HepG2 (cell line): ENCODE results near the gene DUSP22. TPM values are rescaled to one million over a fixed set of nuclear protein-coding genes. Genes with fewer than 3 reads are reported as not detected.

Experiments
- ATAC-seq: fragments of 200-7000 bp; cut with Tn5 transposase; 3 replicates; pipeline ENCODE4 v1.9.1; 2020; ENCODE audit warnings: mild to moderate bottlenecking, moderate library complexity
- BruUV-seq: library from RNA; stranded (reverse); fragments of 400-500 nt; replicated peaks from 2 replicates; lab custom pipeline; 2021; lab: Mats Ljungman, UMichigan
- CTCF ChIA-PET: fragments of 300-600 bp; formaldehyde crosslinking; extraction: SDS; loops from one replicate; lab custom pipeline; 2021; ENCODE audit warnings: low total read pairs, inconsistent platforms, low intra/inter-chr PET ratio; lab: Yijun Ruan, JAX
- POLR2A ChIA-PET: fragments of 350-600 bp; sonication (Branson Sonifier 250); formaldehyde crosslinking; loops from one replicate; lab custom pipeline; 2020; ENCODE audit warnings: antibody characterized with exemption, inconsistent platforms; lab: Yijun Ruan, JAX
- DNase-seq: peaks from one replicate; pipeline ENCODE4 v3.0.0-alpha.2; 2015; ENCODE audit warnings: low spot score
- FAIRE-seq: peaks from 3 replicates; lab custom pipeline; 2011; peaks lifted over from hg19 to GRCh38; lab: Jason Lieb, UNC
- H2AFZ ChIP-seq: one replicate; pipeline ENCODE4 v1.6.1; 2011; ENCODE audit warnings: low read length, inconsistent platforms
- H3K27ac ChIP-seq: fragments of 300-600 bp; 3 replicates; pipeline ENCODE4 v1.8.0; 2011; ENCODE audit warnings: mixed run types, mild to moderate bottlenecking, mixed read lengths, low read length, inconsistent platforms; ENCODE audit not compliant: insufficient read depth; ENCODE audit errors: extremely low read length
- H3K27me3 ChIP-seq, 2 experiments: fragments of 200-600 bp in 1 of 2; 2 replicates in 1 of 2; 3 replicates in 1 of 2; pipeline versions ENCODE4 v1.6.0 to v1.8.0; 2011; ENCODE audit warnings: low read length in 2 of 2, mild to moderate bottlenecking in 2 of 2, moderate library complexity in 2 of 2, inconsistent platforms in 1 of 2; ENCODE audit not compliant: insufficient read depth in 2 of 2, control insufficient read depth in 1 of 2
- H3K36me3 ChIP-seq, 2 experiments: fragments of 200-600 bp in 1 of 2; replicated peaks in 1 of 2; 2 replicates in 1 of 2; 3 replicates in 1 of 2; pipeline versions ENCODE4 v1.5.1 to v1.8.0; 2011; ENCODE audit warnings: low read length in 2 of 2, inconsistent platforms in 1 of 2; ENCODE audit not compliant: insufficient read depth in 2 of 2, control insufficient read depth in 1 of 2
- H3K4me1 ChIP-seq: 2 replicates; pipeline ENCODE4 v1.5.1; 2012; ENCODE audit warnings: low read length, inconsistent platforms; ENCODE audit not compliant: insufficient read depth
- H3K4me2 ChIP-seq: 2 replicates; pipeline ENCODE4 v1.6.0; 2011; ENCODE audit warnings: low read depth, low read length, inconsistent platforms
- H3K4me3 ChIP-seq, 3 experiments: fragments of 200-600 bp in 1 of 3; sonication (generic), shearing (Covaris generic) in 1 of 3; replicated peaks in 1 of 3; 2 replicates each; pipeline ENCODE4 v1.5.1; 2011 to 2016; ENCODE audit warnings: low read length in 3 of 3, inconsistent platforms in 2 of 3, low read depth in 2 of 3, mild to moderate bottlenecking in 2 of 3, control low read depth in 1 of 3, mixed read lengths in 1 of 3; ENCODE audit not compliant: insufficient read depth in 1 of 3
- H3K79me2 ChIP-seq: one replicate; pipeline ENCODE4 v1.6.1; 2011; ENCODE audit warnings: low read length, inconsistent platforms; ENCODE audit not compliant: insufficient read depth
- H3K9ac ChIP-seq: 2 replicates; pipeline ENCODE4 v1.6.0; 2011; ENCODE audit warnings: mild to moderate bottlenecking, low read depth, low read length, inconsistent platforms; ENCODE audit not compliant: insufficient read depth
- H3K9me3 ChIP-seq: 2 replicates; pipeline ENCODE4 v1.5.1; 2012; ENCODE audit warnings: mild to moderate bottlenecking, low read length
- H4K20me1 ChIP-seq: 2 replicates; pipeline ENCODE4 v1.6.0; 2011; ENCODE audit warnings: inconsistent platforms, mild to moderate bottlenecking, low read length, moderate library complexity; ENCODE audit not compliant: insufficient read depth
- ELK4 ChIP-seq: sonication (generic); formaldehyde crosslinking; IDR thresholded peaks from 2 replicates; pipeline ENCODE4 v1.9.0; 2021; ENCODE audit warnings: missing genetic modification reagents, borderline replicate concordance
- HOXA7 ChIP-seq: sonication (generic); formaldehyde crosslinking; IDR thresholded peaks from 2 replicates; pipeline ENCODE4 v1.8.1; 2022; ENCODE audit warnings: mild to moderate bottlenecking, missing genetic modification reagents, moderate library complexity
- MAFK ChIP-seq, 2 experiments: IDR thresholded peaks in 1 of 2; conservative IDR thresholded peaks in 1 of 2; 2 replicates each; pipeline ENCODE4 v1.6.1; 2011; ENCODE audit warnings: improper control_type of control experiment in 2 of 2, low read length in 2 of 2
- MAZ ChIP-seq, 2 experiments: sonication (generic) in 1 of 2; formaldehyde crosslinking in 1 of 2; IDR thresholded peaks; 2 replicates each; pipeline versions ENCODE4 v1.5.0 to v1.6.1; 2012 to 2020; ENCODE audit warnings: low read depth in 2 of 2, mild to moderate bottlenecking in 2 of 2, borderline replicate concordance in 1 of 2, improper control_type of control experiment in 1 of 2, low read length in 1 of 2, missing genetic modification reagents in 1 of 2, moderate library complexity in 1 of 2
- MYC ChIP-seq: sonication (generic); formaldehyde crosslinking; IDR thresholded peaks from 2 replicates; pipeline ENCODE4 v1.9.0; 2021; ENCODE audit warnings: missing genetic modification reagents, borderline replicate concordance
- NFYC ChIP-seq: IDR thresholded peaks from 2 replicates; pipeline ENCODE4 v1.6.1; 2016; ENCODE audit warnings: missing genetic modification reagents, missing compliant biosample characterization
- NR2C2 ChIP-seq: sonication (generic); formaldehyde crosslinking; IDR thresholded peaks from 2 replicates; pipeline ENCODE4 v1.4.0; 2020; ENCODE audit warnings: missing genetic modification reagents, mild to moderate bottlenecking, moderate library complexity, borderline replicate concordance
- PHF8 ChIP-seq: sonication (generic); formaldehyde crosslinking; IDR thresholded peaks from 2 replicates; pipeline ENCODE4 v1.5.0; 2020; ENCODE audit warnings: missing genetic modification reagents
- RXRB ChIP-seq: IDR thresholded peaks from 2 replicates; pipeline ENCODE4 v1.6.1; 2016; ENCODE audit warnings: borderline replicate concordance, missing genetic modification reagents, missing compliant biosample characterization
- TARDBP ChIP-seq: sonication (generic); formaldehyde crosslinking; IDR thresholded peaks from 2 replicates; pipeline ENCODE4 v1.8.0; 2022; ENCODE audit warnings: mild to moderate bottlenecking, missing genetic modification reagents
- U2AF1 ChIP-seq: fragments of 200-400 bp; formaldehyde crosslinking; optimal IDR thresholded peaks from 2 replicates; pipeline ENCODE3; 2017; ENCODE audit warnings: mild to moderate bottlenecking, low read depth, low read length
- ZC3H4 ChIP-seq: sonication (generic); formaldehyde crosslinking; IDR thresholded peaks from 2 replicates; pipeline ENCODE4 v1.4.0; 2020; ENCODE audit warnings: missing genetic modification reagents, borderline replicate concordance
- ZNF484 ChIP-seq: sonication (generic); formaldehyde crosslinking; IDR thresholded peaks from 2 replicates; pipeline ENCODE4 v1.5.1; 2020; ENCODE audit warnings: mild to moderate bottlenecking, low read depth, missing genetic modification reagents, borderline replicate concordance
- ZNF598 ChIP-seq: sonication (generic); formaldehyde crosslinking; IDR thresholded peaks from 2 replicates; pipeline ENCODE4 v1.5.1; 2020; ENCODE audit warnings: mild to moderate bottlenecking, missing genetic modification reagents, borderline replicate concordance
- ZNF772 ChIP-seq: sonication (generic); formaldehyde crosslinking; IDR thresholded peaks from 2 replicates; pipeline ENCODE4 v1.5.0; 2020; ENCODE audit warnings: mild to moderate bottlenecking, missing genetic modification reagents
- WGBS: methylation state at CpG from one replicate; pipeline ENCODE4 v1.1.6; 2017; ENCODE audit warnings: low lambda C conversion rate; 5-methylcytosine and 5-hydroxymethylcytosine counted together
- in situ Hi-C: cut with HindIII; loops from 2 replicates; pipeline ENCODE4 v1.10.0; 2017; ENCODE audit warnings: low pct_unique_long_range_greater_than_20kb; ENCODE audit not compliant: extremely low pct_ligation_motif_present
- intact Hi-C: fragments of 100-400 bp; cut with micrococcal nuclease; formaldehyde crosslinking; loops from one replicate; pipeline ENCODE4 v1.10.0; 2022; ENCODE audit not compliant: unreplicated experiment
- polyA plus RNA-seq, 8 experiments: library from polyadenylated mRNA; depleted of rRNA in 3 of 8; stranded (reverse) in 7 of 8; unstranded in 1 of 8; fragments of >200 nt; fragmentation: Illumina TruSeq in 4 of 8; extraction: Trizol in 4 of 8; gene quantifications; 2 replicates each; pipeline versions ENCODE4 v1.2.1 to v1.2.3, GENCODE V29; 2011 to 2016; ENCODE audit warnings: low read depth in 4 of 8, missing spikeins in 1 of 8, mixed read lengths in 1 of 8; ENCODE audit not compliant: insufficient read depth in 1 of 8
- total RNA-seq, 5 experiments: library from RNA; depleted of rRNA; stranded (reverse); fragments of >200 nt; fragmentation: Illumina TruSeq; extraction: Trizol; gene quantifications; 2 replicates each; pipeline ENCODE4 v1.2.3, GENCODE V29; 2016; ENCODE audit warnings: low read depth in 1 of 5
- TF ChIP-seq, protein P1 (sequence below): IDR thresholded peaks from 2 replicates; pipeline ENCODE4 v1.6.1; 2016; ENCODE audit warnings: mild to moderate bottlenecking, missing biosample characterization, missing genetic modification reagents
- TF ChIP-seq, protein P2 (sequence below): IDR thresholded peaks from 2 replicates; pipeline ENCODE4 v1.6.1; 2012; ENCODE audit warnings: low read depth, low read length, improper control_type of control experiment
- TF ChIP-seq, protein P3 (sequence below): sonication (generic); formaldehyde crosslinking; IDR thresholded peaks from 2 replicates; pipeline ENCODE4 v1.4.0; 2020; ENCODE audit warnings: missing genetic modification reagents
- TF ChIP-seq, protein P4 (sequence below): sonication (generic); formaldehyde crosslinking; IDR thresholded peaks from 2 replicates; pipeline ENCODE4 v1.5.0; 2020; ENCODE audit warnings: missing genetic modification reagents, mild to moderate bottlenecking, borderline replicate concordance

Gene DUSP22
- total and polyA plus RNA-seq, 2 of the 13 experiments (the other 11 are each of a cell fraction or from before 2014, with no cell fraction given), result 20.2 to 32.8 TPM

GRCh38 chr6:278494-278893 is 13.8 kb upstream of the DUSP22 start:
- in situ Hi-C loops, result no loop called here
- Histone ChIP-seq H3K36me3 (no peaks in the 10 kb centered on the region), H3K4me1 (no peaks in the 10 kb centered on the region), H2AFZ (no peak overlapping the region), H3K9ac (no peak overlapping the region), H3K79me2 (no peaks in the 10 kb centered on the region), H3K9me3 (no peaks in the 10 kb centered on the region), H3K27ac (no peak overlapping the region), H4K20me1 (no peaks in the 10 kb centered on the region), H3K27me3 (peaks cover 2 to 25% of the 10 kb centered on the region in 2 experiments; a peak in 2 of 5 replicates), H3K4me2 (no peak overlapping the region), H3K4me3 (no peak overlapping the region)
- FAIRE-seq, result no peak
- ChIA-PET CTCF (no interaction called here), POLR2A (no interaction called here)
- no peak for DNase-seq
- no TSS peak for BruUV-seq
- intact Hi-C loops, result no loop called here
- WGBS, result 19% methylated on average over 5 of the region's 5 CpGs
- TF ChIP-seq HOXA7 (CRISPR knock-in tag), result no peak
- TF ChIP-seq U2AF1, result no peak
- TF ChIP-seq NFYC (CRISPR knock-in tag), result no peak
- no peak for TF ChIP-seq ZNF772 (CRISPR knock-in tag)
- TF ChIP-seq NR2C2 (CRISPR knock-in tag), result no peak
- TF ChIP-seq ZNF598, result no peak
- TF ChIP-seq MYC (CRISPR knock-in tag), result no peak
- TF ChIP-seq PHF8 (CRISPR knock-in tag), result no peak
- TF ChIP-seq, protein P1, sequence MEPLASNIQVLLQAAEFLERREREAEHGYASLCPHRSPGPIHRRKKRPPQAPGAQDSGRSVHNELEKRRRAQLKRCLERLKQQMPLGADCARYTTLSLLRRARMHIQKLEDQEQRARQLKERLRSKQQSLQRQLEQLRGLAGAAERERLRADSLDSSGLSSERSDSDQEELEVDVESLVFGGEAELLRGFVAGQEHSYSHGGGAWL (CRISPR knock-in tag), result no peak
- no peak for TF ChIP-seq MAZ (IDR thresholded peaks at IDR 0.05; ENCODE audit: borderline replicate concordance, low read depth, low read length)
- TF ChIP-seq MAZ (CRISPR knock-in tag; IDR thresholded peaks at IDR 0.05; ENCODE audit: low read depth), result no peak
- no peak for TF ChIP-seq ZC3H4 (CRISPR knock-in tag)
- TF ChIP-seq ELK4, result no peak
- TF ChIP-seq ZNF484 (CRISPR knock-in tag), result no peak
- TF ChIP-seq RXRB (CRISPR knock-in tag), result no peak
- TF ChIP-seq, protein P2, sequence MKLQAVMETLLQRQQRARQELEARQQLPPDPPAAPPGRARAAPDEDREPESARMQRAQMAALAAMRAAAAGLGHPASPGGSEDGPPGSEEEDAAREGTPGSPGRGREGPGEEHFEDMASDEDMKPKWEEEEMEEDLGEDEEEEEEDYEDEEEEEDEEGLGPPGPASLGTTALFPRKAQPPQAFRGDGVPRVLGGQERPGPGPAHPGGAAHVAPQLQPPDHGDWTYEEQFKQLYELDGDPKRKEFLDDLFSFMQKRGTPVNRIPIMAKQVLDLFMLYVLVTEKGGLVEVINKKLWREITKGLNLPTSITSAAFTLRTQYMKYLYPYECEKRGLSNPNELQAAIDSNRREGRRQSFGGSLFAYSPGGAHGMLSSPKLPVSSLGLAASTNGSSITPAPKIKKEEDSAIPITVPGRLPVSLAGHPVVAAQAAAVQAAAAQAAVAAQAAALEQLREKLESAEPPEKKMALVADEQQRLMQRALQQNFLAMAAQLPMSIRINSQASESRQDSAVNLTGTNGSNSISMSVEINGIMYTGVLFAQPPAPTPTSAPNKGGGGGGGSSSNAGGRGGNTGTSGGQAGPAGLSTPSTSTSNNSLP, result no peak
- TF ChIP-seq, protein P3, sequence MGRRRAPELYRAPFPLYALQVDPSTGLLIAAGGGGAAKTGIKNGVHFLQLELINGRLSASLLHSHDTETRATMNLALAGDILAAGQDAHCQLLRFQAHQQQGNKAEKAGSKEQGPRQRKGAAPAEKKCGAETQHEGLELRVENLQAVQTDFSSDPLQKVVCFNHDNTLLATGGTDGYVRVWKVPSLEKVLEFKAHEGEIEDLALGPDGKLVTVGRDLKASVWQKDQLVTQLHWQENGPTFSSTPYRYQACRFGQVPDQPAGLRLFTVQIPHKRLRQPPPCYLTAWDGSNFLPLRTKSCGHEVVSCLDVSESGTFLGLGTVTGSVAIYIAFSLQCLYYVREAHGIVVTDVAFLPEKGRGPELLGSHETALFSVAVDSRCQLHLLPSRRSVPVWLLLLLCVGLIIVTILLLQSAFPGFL, result no peak
- TF ChIP-seq, protein P4, sequence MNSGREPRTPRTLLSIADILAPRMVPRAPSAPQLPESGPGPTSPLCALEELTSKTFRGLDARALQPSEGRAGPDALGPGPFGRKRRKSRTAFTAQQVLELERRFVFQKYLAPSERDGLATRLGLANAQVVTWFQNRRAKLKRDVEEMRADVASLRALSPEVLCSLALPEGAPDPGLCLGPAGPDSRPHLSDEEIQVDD (CRISPR knock-in tag), result no peak
- no peak for TF ChIP-seq TARDBP (CRISPR knock-in tag)
- TF ChIP-seq MAFK (conservative IDR thresholded peaks at IDR 0.05 in 1 of 2, IDR thresholded peaks at IDR 0.05 in 1 of 2; ENCODE audit: low read length in 2 of 2), result no peak
- ATAC-seq, result no peak
